Measurements from ENCODE around the gene AP5M1.

DNA sequence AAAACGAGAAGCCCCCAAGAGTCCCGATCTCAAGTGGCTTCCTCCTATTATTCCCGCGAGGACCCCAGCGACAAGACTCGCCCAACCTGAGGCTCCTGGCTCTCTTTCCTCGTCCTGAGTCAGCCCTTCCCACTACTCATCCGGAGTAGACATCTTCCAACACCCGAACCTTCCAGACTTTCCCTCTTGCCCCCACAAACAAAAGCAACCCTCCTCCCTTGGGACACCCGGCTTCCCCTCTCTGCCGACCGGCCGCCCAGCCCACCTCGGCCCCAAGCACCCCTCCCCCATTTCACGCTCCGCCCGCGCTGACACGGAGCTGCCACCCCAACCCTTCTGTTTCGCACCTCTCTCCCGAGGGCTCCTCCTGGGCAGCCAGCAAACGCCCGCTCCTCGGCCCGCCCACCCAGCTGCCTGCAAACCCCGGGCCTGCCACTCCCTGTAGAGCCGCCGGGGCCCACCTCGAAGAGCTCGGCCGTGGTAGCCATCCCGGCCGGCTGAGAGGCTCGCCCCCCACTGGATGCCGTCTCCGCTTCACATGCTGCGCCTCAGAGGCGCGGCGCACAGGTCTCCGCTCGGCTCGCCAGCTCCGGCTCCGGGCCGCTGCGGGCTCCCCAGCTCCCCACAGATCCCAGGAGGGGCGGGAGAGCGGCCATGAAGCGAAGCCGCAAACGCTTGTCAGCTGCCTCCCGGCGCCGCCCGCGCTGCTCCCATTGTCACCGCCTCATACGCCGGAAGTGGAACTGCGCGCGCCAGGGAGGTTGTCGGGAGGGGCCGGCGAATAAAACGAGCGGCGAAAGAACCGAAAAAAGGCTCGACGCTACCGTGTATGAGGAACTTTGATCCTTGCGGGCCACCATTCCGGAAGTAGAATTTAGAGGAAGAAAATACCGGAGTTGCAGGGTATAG lies at the start of gene AP5M1, which contains the start of gene EXOC5:
- peak in 3 of 5 experiments; percentile 8 to 20 (median 10) for TF ChIP-seq CTCF (IDR thresholded peaks at IDR 0.05 in 4 of 5, conservative IDR thresholded peaks at IDR 0.05 in 1 of 5)
- TF ChIP-seq POLR2A (IDR thresholded peaks at IDR 0.05): peak; percentile 69 to 71
